Measurements from ENCODE around the gene CACNA1D.

Gene CACNA1D

GRCh38 chr3:53846851-53847155, 352.4 kb downstream of the CACNA1D start:
- peaks cover 50% of the 10 kb centered on the region for H3K27me3 Mint-ChIP-seq (ENCODE audit: low read depth)
- peak overlapping the region; percentile 75 to 83 (median 82) for H3K4me3 Mint-ChIP-seq
- no peak for TF ChIP-seq CTCF (IDR thresholded peaks at IDR 0.05; ENCODE audit: unreplicated experiment in 3 of 3)
- no peaks in the 10 kb centered on the region for H3K36me3 Mint-ChIP-seq (ENCODE audit: low read depth)
- no peaks in the 10 kb centered on the region for H3K9me3 Mint-ChIP-seq
- peak overlapping the region in 1 of 3 experiments; percentile 43 for H3K27ac Mint-ChIP-seq
- H3K4me1 Mint-ChIP-seq, result peaks cover 8% of the 10 kb centered on the region

- Mint-ChIP-seq H3K27me3 (ENCODE audit: low read depth) (peaks cover 41% of the 10 kb centered on the region), H3K9me3 (no peaks in the 10 kb centered on the region), H3K36me3 (ENCODE audit: low read depth) (no peaks in the 10 kb centered on the region), H3K4me1 (no peaks in the 10 kb centered on the region), H3K4me3 (no peak overlapping the region), H3K27ac (no peak overlapping the region)
- no peak for TF ChIP-seq CTCF (IDR thresholded peaks at IDR 0.05; ENCODE audit: unreplicated experiment in 3 of 3)
Measured at GRCh38 chr3:53849916-53850315, 355.5 kb downstream of the CACNA1D start.

GRCh38 chr3:53850895-53851294, 356.5 kb downstream of the CACNA1D start:
- Mint-ChIP-seq H3K27ac (no peak overlapping the region), H3K27me3 (ENCODE audit: low read depth) (peaks cover 39% of the 10 kb centered on the region), H3K36me3 (ENCODE audit: low read depth) (no peaks in the 10 kb centered on the region), H3K4me3 (no peak overlapping the region), H3K4me1 (no peaks in the 10 kb centered on the region), H3K9me3 (no peaks in the 10 kb centered on the region)
- TF ChIP-seq CTCF (IDR thresholded peaks at IDR 0.05; ENCODE audit: unreplicated experiment in 3 of 3), result no peak

GRCh38 chr3:53856964-53857363, 362.6 kb downstream of the CACNA1D start:
- Mint-ChIP-seq H3K4me1 (no peaks in the 10 kb centered on the region), H3K4me3 (no peak overlapping the region), H3K36me3 (ENCODE audit: low read depth) (peaks cover 30% of the 10 kb centered on the region), H3K27ac (no peak overlapping the region), H3K27me3 (ENCODE audit: low read depth) (peaks cover 8% of the 10 kb centered on the region), H3K9me3 (no peaks in the 10 kb centered on the region)
- no peak for TF ChIP-seq CTCF (IDR thresholded peaks at IDR 0.05; ENCODE audit: unreplicated experiment in 3 of 3)

- H3K4me1 Mint-ChIP-seq, result no peaks in the 10 kb centered on the region
- peak overlapping the region in 1 of 3 experiments; percentile 19 for H3K27ac Mint-ChIP-seq
- H3K9me3 Mint-ChIP-seq, result no peaks in the 10 kb centered on the region
- TF ChIP-seq CTCF (IDR thresholded peaks at IDR 0.05; ENCODE audit: unreplicated experiment in 3 of 3), result no peak
- H3K4me3 Mint-ChIP-seq, result no peak overlapping the region
- H3K36me3 Mint-ChIP-seq (ENCODE audit: low read depth), result peaks cover 43% of the 10 kb centered on the region
- H3K27me3 Mint-ChIP-seq (ENCODE audit: low read depth), result peaks cover 4% of the 10 kb centered on the region
Measured at GRCh38 chr3:53858096-53858741, 363.8 kb downstream of the CACNA1D start.

- Mint-ChIP-seq H3K4me1 (no peaks in the 10 kb centered on the region), H3K4me3 (no peak overlapping the region), H3K9me3 (no peaks in the 10 kb centered on the region), H3K36me3 (ENCODE audit: low read depth) (peaks cover 50% of the 10 kb centered on the region), H3K27ac (no peak overlapping the region), H3K27me3 (ENCODE audit: low read depth) (peaks cover 4% of the 10 kb centered on the region)
- TF ChIP-seq CTCF (IDR thresholded peaks at IDR 0.05; ENCODE audit: unreplicated experiment in 3 of 3), result no peak
Measured at GRCh38 chr3:53859178-53859577, 364.8 kb downstream of the CACNA1D start.
